Hepatocyte (in vitro differentiated cells): Measurements from ENCODE around the gene GJB3. TPM values are rescaled to one million over a fixed set of nuclear protein-coding genes. Genes with fewer than 3 reads are reported as not detected.

Experiments used
- DNase-seq: peaks from one replicate; pipeline ENCODE4 v3.0.0-alpha.2; 2016; ENCODE audit warnings: low spot score
- H2AFZ ChIP-seq: fragments of 200-600 bp; sonication (generic); 2 replicates; pipeline ENCODE4 v1.6.0; 2016; ENCODE audit warnings: antibody characterized with exemption, mild to moderate bottlenecking
- H3K27ac ChIP-seq: fragments of 200-600 bp; sonication (generic); 2 replicates; pipeline ENCODE4 v1.5.1; 2016; ENCODE audit warnings: mild to moderate bottlenecking
- H3K27me3 ChIP-seq: fragments of 200-600 bp; sonication (generic); 2 replicates; pipeline ENCODE4 v1.6.1; 2016
- H3K36me3 ChIP-seq: fragments of 200-600 bp; sonication (generic); replicated peaks from 2 replicates; pipeline ENCODE4 v1.5.1; 2016; ENCODE audit warnings: low read depth; ENCODE audit not compliant: insufficient read depth
- H3K4me1 ChIP-seq: fragments of 200-600 bp; sonication (generic); 2 replicates; pipeline ENCODE4 v1.5.1; 2016; ENCODE audit warnings: mild to moderate bottlenecking, moderate library complexity; ENCODE audit not compliant: insufficient read depth
- H3K4me2 ChIP-seq: fragments of 200-600 bp; sonication (generic); 2 replicates; pipeline ENCODE4 v1.6.0; 2016
- H3K4me3 ChIP-seq: fragments of 200-600 bp; sonication (generic); 2 replicates; pipeline ENCODE4 v1.5.1; 2016; ENCODE audit warnings: mild to moderate bottlenecking
- H3K79me2 ChIP-seq: fragments of 200-600 bp; sonication (generic); 2 replicates; pipeline ENCODE4 v1.6.0; 2017; ENCODE audit warnings: mild to moderate bottlenecking
- H3K9me2 ChIP-seq: fragments of 200-600 bp; sonication (generic); replicated peaks from 2 replicates; pipeline ENCODE4 v1.6.0; 2017; ENCODE audit warnings: mild to moderate bottlenecking; ENCODE audit not compliant: insufficient read depth
- H3K9me3 ChIP-seq: fragments of 200-600 bp; sonication (generic); 2 replicates; pipeline ENCODE4 v1.5.1; 2016; ENCODE audit warnings: low read depth, mild to moderate bottlenecking
- H4K20me1 ChIP-seq: fragments of 200-600 bp; sonication (generic); 2 replicates; pipeline ENCODE4 v1.6.0; 2016; ENCODE audit warnings: mild to moderate bottlenecking; ENCODE audit not compliant: insufficient read depth, poor library complexity, severe bottlenecking
- CTCF ChIP-seq: fragments of 200-600 bp; sonication (generic); IDR thresholded peaks from 2 replicates; pipeline ENCODE4 v1.5.1; 2016; ENCODE audit warnings: antibody characterized with exemption, mild to moderate bottlenecking; ENCODE audit not compliant: poor library complexity
- EZH2 ChIP-seq: fragments of 200-600 bp; sonication (generic); IDR thresholded peaks from 2 replicates; pipeline ENCODE4 v1.6.1; 2016; ENCODE audit warnings: antibody characterized with exemption, mild to moderate bottlenecking, borderline replicate concordance
- EZH2phosphoT487 ChIP-seq: fragments of 200-600 bp; sonication (generic); IDR thresholded peaks from one replicate; pipeline ENCODE4 v1.6.1; 2018; ENCODE audit warnings: antibody characterized with exemption, mild to moderate bottlenecking, low read depth, moderate library complexity; ENCODE audit not compliant: unreplicated experiment, severe bottlenecking
- WGBS: methylation state at CpG from one replicate; pipeline ENCODE4 v1.1.6; 2016; ENCODE audit warnings: low lambda C conversion rate; ENCODE audit errors: missing lambda C conversion rate; 5-methylcytosine and 5-hydroxymethylcytosine counted together
- polyA plus RNA-seq: library from polyadenylated mRNA; unstranded; fragments of >200 nt; fragmentation: Nextera tagmentation; extraction: Ambion mirVana; gene quantifications from 2 replicates; pipeline ENCODE4 v1.2.1, GENCODE V29; 2016
- total RNA-seq: library from RNA; depleted of rRNA; stranded (reverse); fragments of >200 nt; gene quantifications from 2 replicates; pipeline ENCODE4 v1.2.3, GENCODE V29; 2014

Gene GJB3
- total and polyA plus RNA-seq, 2 experiments from 2014 or later: 2.0 to 3.2 TPM

DNA sequence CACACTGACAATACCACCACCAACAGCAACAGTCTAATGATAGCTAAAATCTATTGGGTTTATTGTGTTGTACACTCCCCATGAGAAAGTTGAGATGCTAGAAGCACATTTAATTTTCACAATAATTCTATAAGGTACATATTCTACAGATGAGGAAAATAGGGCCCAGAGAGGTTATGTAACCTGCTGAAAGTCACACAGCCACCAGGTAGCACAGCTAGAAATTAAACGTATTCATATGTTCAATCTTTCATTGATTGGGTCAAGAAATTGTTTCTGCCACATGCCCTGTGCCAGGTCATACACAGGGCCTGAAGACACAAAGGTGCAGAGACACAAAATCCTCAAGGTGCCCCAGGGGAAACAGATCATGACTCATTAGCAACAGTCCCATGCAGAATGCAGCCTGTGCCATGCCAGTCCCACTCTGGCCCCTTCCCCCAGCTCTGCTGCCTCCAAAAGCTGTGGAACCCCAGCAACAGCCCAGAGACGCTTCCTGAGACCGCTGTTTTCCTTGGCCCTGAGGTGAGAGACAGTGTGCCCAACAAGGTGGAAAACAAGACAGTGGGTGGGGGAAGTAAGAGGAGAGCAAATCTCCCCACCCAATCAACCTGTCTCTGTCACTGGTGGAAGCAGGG lies 43.9 kb downstream of the GJB3 start:
- H3K4me2 ChIP-seq: peak overlapping the region; percentile 66
- peak overlapping the region; percentile 81 for H3K27ac ChIP-seq
- H3K4me3 ChIP-seq: no peak overlapping the region
- no peaks in the 10 kb centered on the region for H3K27me3 ChIP-seq
- no peaks in the 10 kb centered on the region for H3K79me2 ChIP-seq
- H4K20me1 ChIP-seq: no peaks in the 10 kb centered on the region
- WGBS: 84% methylated on average over 3 of the region's 3 CpGs
- no peaks in the 10 kb centered on the region for H3K9me3 ChIP-seq
- peaks cover 15% of the 10 kb centered on the region for H3K4me1 ChIP-seq
- H3K36me3 ChIP-seq: no peaks in the 10 kb centered on the region
- no peaks in the 10 kb centered on the region for H3K9me2 ChIP-seq
- DNase-seq: no peak
- no peak for TF ChIP-seq EZH2
- TF ChIP-seq EZH2phosphoT487: no peak
- peak overlapping the region; percentile 20 for H2AFZ ChIP-seq

- no peaks in the 10 kb centered on the region for H3K9me2 ChIP-seq
- H3K9me3 ChIP-seq: no peaks in the 10 kb centered on the region
- H3K79me2 ChIP-seq: no peaks in the 10 kb centered on the region
- H3K4me3 ChIP-seq: no peak overlapping the region
- DNase-seq: peak; percentile 54
- H3K27me3 ChIP-seq: no peaks in the 10 kb centered on the region
- no peaks in the 10 kb centered on the region for H4K20me1 ChIP-seq
- no peaks in the 10 kb centered on the region for H3K36me3 ChIP-seq
- H3K4me2 ChIP-seq: peak overlapping the region; percentile 66
- peak overlapping the region; percentile 81 for H3K27ac ChIP-seq
- no peak for TF ChIP-seq EZH2
- TF ChIP-seq EZH2phosphoT487: no peak
- TF ChIP-seq CTCF: no peak
- H3K4me1 ChIP-seq: peaks cover 15% of the 10 kb centered on the region
- 47% methylated on average over 11 of the region's 11 CpGs for WGBS
- H2AFZ ChIP-seq: peak overlapping the region; percentile 20
Measured at GRCh38 chr1:34825455-34826091, 44.6 kb downstream of the GJB3 start.

DNA sequence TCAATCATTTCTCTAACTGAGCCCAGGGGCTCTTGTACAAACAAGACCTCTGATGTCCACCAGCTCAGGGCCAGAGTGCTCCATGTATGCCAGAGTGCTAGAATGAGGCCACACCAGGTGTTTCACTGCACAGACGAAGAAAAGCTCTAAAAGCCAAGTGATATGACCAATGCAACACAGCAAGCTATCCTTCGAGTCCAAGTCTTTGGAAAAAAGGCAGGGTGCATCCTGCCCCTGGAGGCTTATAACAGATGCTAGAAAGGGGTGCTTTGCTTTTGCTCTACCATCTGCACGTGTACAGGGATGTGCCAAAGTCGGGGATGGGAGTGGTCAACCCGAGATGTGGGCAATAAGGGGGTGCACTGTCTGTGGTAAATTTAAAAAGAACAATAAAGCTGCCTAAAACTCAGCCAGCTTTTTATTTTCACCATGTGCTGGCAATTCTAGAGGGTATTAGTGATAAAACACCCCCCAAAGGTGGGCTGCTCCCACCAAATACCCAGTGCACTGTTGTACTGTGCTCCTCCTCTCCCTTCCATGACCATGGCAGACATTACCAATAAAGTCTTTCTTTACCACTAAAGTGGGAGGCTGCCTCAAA lies 46.4 kb downstream of the GJB3 start:
- Histone ChIP-seq H3K4me1 (peaks cover 15% of the 10 kb centered on the region), H4K20me1 (no peaks in the 10 kb centered on the region), H3K9me2 (no peaks in the 10 kb centered on the region), H3K79me2 (no peaks in the 10 kb centered on the region), H2AFZ (no peak overlapping the region), H3K27me3 (no peaks in the 10 kb centered on the region), H3K4me3 (no peak overlapping the region), H3K9me3 (no peaks in the 10 kb centered on the region), H3K27ac (no peak overlapping the region), H3K4me2 (no peak overlapping the region), H3K36me3 (no peaks in the 10 kb centered on the region)
- no peak for DNase-seq
- 87% methylated on average over 5 of the region's 5 CpGs for WGBS
- TF ChIP-seq EZH2phosphoT487: no peak
- TF ChIP-seq EZH2: no peak
- no peak for TF ChIP-seq CTCF

DNA sequence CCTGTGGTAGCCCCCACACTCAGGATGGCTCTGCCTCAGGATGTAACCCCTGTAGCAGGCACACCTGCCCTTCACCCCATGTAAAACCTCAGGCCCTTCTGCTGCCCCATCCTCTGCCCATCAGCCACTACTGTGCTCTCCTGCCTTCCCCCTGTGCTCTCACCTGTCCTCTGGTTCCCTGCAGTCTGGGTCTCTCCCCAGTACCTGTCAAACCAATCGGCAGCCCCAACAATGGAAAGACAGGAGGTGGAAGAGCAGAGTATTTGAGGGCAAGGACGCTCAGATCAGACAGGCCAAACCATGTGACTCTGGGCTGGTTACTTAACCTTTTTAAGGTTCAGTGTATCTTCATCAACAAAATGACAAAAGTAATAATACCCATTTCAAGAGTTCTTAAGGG lies 47.6 kb downstream of the GJB3 start:
- H3K4me1 ChIP-seq: peaks cover 15% of the 10 kb centered on the region
- no peak overlapping the region for H3K27ac ChIP-seq
- no peaks in the 10 kb centered on the region for H3K36me3 ChIP-seq
- no peak overlapping the region for H2AFZ ChIP-seq
- H3K9me3 ChIP-seq: no peaks in the 10 kb centered on the region
- 81% methylated on average over 2 of the region's 2 CpGs for WGBS
- no peaks in the 10 kb centered on the region for H3K79me2 ChIP-seq
- H3K9me2 ChIP-seq: no peaks in the 10 kb centered on the region
- H3K4me2 ChIP-seq: no peak overlapping the region
- no peak for TF ChIP-seq CTCF
- TF ChIP-seq EZH2: no peak
- TF ChIP-seq EZH2phosphoT487: no peak
- H3K27me3 ChIP-seq: no peaks in the 10 kb centered on the region
- H4K20me1 ChIP-seq: no peaks in the 10 kb centered on the region
- H3K4me3 ChIP-seq: no peak overlapping the region
- no peak for DNase-seq
